Measurements from ENCODE around the gene CLMN.

- TF ChIP-seq CTCF (IDR thresholded peaks at IDR 0.05; ENCODE audit: insufficient read depth, low read length) = no peak
- TF ChIP-seq REST (IDR thresholded peaks at IDR 0.05; ENCODE audit: insufficient replicate concordance, low read depth) = no peak
- TF ChIP-seq GABPA (IDR thresholded peaks at IDR 0.05; ENCODE audit: low read depth) = no peak
- no peak for TF ChIP-seq POLR2AphosphoS5 (IDR thresholded peaks at IDR 0.05; ENCODE audit: low read depth)
- TF ChIP-seq SPI1 (IDR thresholded peaks at IDR 0.05; ENCODE audit: borderline replicate concordance, low read depth) = no peak
Observed at GRCh38 chr14:95296966-95297365, 22.7 kb downstream of the CLMN start.
